ENCODE measurements around the gene HRH2.

The HRH2 gene

GRCh38 chr5:175692996-175693710 lies 35.3 kb downstream of the HRH2 start:
- Mint-ChIP-seq H3K9me3 (no peaks in the 10 kb centered on the region), H3K4me3 (no peak overlapping the region), H3K4me1 (ENCODE audit: low read depth in 2 of 2) (peaks cover 10 to 23% of the 10 kb centered on the region in 2 donors), H3K27me3 (peaks cover 7 to 38% of the 10 kb centered on the region in 2 donors), H3K27ac (no peak overlapping the region), H3K36me3 (ENCODE audit: insufficient read depth) (peaks cover 3% of the 10 kb centered on the region)
- DNase-seq (no peak), ATAC-seq (replicated peaks) (no peak)

GRCh38 chr5:175693741-175694140 lies 35.9 kb downstream of the HRH2 start:
- H3K9me3 Mint-ChIP-seq = no peaks in the 10 kb centered on the region

DNA sequence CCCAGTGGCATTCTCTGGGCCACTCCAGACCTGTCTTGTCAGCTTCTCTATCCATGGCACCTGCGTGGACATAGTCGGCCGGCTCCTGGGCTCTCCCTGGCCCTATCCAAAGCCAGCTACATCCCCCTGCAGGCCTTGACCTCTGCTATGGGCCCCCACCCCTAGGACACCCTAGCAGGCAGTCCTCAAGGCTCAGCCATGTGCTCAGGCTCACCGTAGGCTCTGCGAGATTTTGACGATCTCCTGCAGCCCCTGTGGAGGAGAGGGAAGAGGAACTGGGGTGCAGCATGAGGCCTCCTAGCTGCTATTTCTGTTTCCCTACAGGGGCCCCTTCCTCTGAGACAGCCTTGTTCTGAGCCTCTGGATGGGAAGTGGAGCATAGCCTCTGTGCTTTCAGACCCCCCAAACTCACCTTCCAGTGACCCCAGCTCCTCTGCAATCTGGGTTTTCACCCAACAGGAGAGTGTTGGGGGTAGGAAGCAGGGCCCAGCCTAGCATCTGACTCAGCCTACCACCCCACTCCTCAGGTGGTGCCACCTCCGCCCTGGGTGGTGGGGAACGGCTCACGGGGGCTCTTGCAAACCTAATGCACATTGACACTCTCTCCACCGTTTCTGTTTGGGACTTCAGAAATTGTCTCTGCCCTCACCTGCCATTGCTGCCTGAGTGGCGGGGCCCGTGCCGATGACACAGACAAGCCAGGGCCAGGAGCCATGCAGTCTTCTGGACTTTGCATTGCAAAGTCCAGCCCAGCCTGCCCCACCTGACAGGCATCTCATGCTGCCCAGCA lies 36.7 kb downstream of the HRH2 start:
- no peak for ATAC-seq (replicated peaks)
- Mint-ChIP-seq H3K4me1 (ENCODE audit: low read depth in 2 of 2) (peaks cover 10 to 24% of the 10 kb centered on the region in 2 donors), H3K27me3 (peaks cover 7 to 28% of the 10 kb centered on the region in 2 donors), H3K9me3 (no peaks in the 10 kb centered on the region), H3K36me3 (ENCODE audit: insufficient read depth) (peaks cover 3% of the 10 kb centered on the region), H3K27ac (peak overlapping the region in 1 of 2 donors; percentile 28), H3K4me3 (no peak overlapping the region)
- DNase-seq = no peak

More at GRCh38 chr5:175693741-175694140, 35.9 kb downstream of the HRH2 start:
- H3K4me1 Mint-ChIP-seq (ENCODE audit: low read depth in 2 of 2) = peaks cover 10 to 24% of the 10 kb centered on the region in 2 donors
- peak overlapping the region in 1 of 2 donors; percentile 28 for H3K27ac Mint-ChIP-seq
- H3K27me3 Mint-ChIP-seq = peaks cover 7 to 32% of the 10 kb centered on the region in 2 donors
- DNase-seq (no peak), ATAC-seq (replicated peaks) (no peak)
- peak overlapping the region in 1 of 2 donors; percentile 11 for H3K4me3 Mint-ChIP-seq
- H3K36me3 Mint-ChIP-seq (ENCODE audit: insufficient read depth) = peaks cover 3% of the 10 kb centered on the region

DNA sequence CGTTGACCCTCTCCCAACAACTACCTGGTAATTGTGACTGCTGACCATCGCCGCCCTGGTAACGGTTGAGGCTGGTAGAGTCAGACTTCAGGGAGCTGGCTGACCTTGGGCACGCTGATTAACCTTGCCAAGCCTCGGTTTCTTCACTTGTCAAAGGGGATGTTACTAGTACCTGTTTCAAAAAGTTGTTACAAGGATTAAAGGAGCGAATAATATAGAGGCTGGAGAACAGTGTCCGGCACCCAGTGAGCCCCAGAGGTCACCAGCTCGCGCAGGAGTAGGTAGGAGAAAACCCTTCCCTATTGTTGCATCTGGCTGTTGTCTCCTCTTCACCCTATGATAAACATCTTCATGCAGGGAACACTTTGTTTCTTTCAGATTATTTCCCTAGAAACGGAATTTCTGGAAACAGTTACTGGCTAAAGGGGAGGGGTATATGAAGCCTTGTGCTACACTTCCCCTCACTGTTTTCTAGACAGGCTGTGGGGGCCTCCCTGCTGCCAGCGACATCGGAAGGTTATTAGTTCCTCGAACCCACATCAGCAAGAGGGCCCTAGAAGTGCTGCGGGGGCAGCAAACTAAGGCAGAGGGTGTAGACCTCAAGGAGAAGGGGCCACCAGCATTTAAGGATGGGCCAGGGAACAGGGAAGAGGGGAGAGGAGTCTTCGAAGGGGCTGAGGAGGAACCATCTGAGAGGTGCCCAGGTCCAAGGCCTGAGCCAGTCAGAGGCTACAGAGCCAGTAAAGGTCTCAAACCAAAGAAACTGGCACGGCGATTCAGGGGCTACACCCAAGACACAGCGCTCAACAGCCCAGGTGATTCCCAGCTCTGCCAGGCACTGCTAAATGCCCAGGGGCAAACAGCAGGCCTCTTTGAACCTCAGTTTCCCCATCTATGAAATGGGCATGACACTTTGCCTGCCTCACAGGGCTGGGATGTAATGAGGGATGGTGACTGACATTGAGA lies 37.6 kb downstream of the HRH2 start:
- H3K9me3 Mint-ChIP-seq = no peaks in the 10 kb centered on the region
- peak overlapping the region; percentile 64 to 76 for H3K27ac Mint-ChIP-seq
- no peak for DNase-seq
- peaks cover 10 to 24% of the 10 kb centered on the region in 2 donors for H3K4me1 Mint-ChIP-seq (ENCODE audit: low read depth in 2 of 2)
- no peak overlapping the region for H3K4me3 Mint-ChIP-seq
- peaks cover 13 to 31% of the 10 kb centered on the region in 2 donors for H3K27me3 Mint-ChIP-seq
- no peak for ATAC-seq (replicated peaks)
- peaks cover 3% of the 10 kb centered on the region for H3K36me3 Mint-ChIP-seq (ENCODE audit: insufficient read depth)

DNA sequence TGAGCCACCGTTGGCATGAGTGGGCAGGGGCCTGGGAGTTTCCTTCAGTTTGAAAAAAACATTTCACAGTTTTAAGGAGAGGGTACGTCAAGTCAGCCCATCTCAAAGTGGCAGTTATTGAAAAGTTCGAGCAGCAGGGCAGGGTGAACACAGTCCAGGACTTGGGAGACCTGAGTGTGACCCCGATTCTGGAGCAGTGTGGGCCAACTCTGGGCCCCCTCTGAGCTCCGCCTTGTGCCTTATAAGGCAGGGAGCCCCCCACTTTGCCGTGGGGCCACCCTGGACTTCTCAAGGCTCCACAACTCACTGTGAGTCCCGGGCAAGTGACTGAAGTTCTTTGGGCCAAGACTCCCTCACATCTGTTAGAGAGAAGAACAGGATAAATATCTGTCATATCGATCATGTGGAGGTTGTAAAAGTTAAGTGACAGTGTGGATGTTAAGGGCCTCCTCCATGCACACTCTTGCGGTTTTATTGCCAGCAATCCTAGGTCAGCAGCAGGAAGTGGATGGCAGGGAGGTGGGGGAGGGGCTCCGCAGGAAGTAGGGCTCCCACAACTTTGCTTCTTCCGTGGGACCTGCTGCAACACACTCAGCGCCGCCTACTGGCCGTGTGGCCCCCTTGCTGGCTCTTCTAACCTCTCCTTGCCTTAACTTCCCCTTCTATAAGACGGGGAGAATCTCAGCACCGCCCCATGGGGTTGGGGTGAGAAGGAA lies 38.4 kb downstream of the HRH2 start:
- DNase-seq = peak; percentile 20 to 34 (median 31)
- Mint-ChIP-seq H3K4me3 (peak overlapping the region; percentile 21 to 47), H3K36me3 (ENCODE audit: insufficient read depth) (no peaks in the 10 kb centered on the region), H3K27ac (peak overlapping the region; percentile 64 to 76), H3K4me1 (ENCODE audit: low read depth in 2 of 2) (peaks cover 10 to 19% of the 10 kb centered on the region in 2 donors), H3K27me3 (peaks cover 12 to 31% of the 10 kb centered on the region in 2 donors), H3K9me3 (no peaks in the 10 kb centered on the region)
- ATAC-seq (replicated peaks) = peak; percentile 54

DNA sequence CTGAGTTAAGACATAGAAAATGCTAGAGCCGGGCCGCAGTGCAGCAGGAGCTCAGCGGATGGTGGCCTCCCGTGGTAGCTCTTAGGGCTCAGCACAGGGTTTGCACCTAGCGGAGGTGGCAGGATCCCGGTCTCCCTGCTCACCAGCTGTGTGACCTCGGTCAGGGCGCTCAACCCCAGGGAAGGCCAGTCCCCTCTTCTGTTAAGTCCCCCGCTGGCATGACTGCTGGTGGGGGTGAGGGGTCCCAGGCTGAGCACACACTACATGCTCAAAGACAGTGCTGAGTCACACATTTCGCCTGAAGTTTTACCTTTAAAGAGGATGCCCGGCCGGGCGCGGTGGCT lies 39.0 kb downstream of the HRH2 start:
- H3K9me3 Mint-ChIP-seq = no peaks in the 10 kb centered on the region
- H3K36me3 Mint-ChIP-seq (ENCODE audit: insufficient read depth) = no peaks in the 10 kb centered on the region
- peaks cover 17 to 35% of the 10 kb centered on the region in 2 donors for H3K27me3 Mint-ChIP-seq

GRCh38 chr5:175697846-175698245 lies 40.0 kb downstream of the HRH2 start:
- no peak for ATAC-seq (replicated peaks)
- Mint-ChIP-seq H3K4me3 (no peak overlapping the region), H3K9me3 (no peaks in the 10 kb centered on the region), H3K36me3 (ENCODE audit: insufficient read depth) (no peaks in the 10 kb centered on the region), H3K27me3 (peaks cover 22 to 33% of the 10 kb centered on the region in 2 donors), H3K4me1 (ENCODE audit: low read depth in 2 of 2) (peaks cover 10 to 19% of the 10 kb centered on the region in 2 donors), H3K27ac (no peak overlapping the region)
- no peak for DNase-seq

More for the DNA sequence above, 39.0 kb downstream of the HRH2 start:
- Mint-ChIP-seq H3K4me1 (ENCODE audit: low read depth in 2 of 2) (peaks cover 10 to 19% of the 10 kb centered on the region in 2 donors), H3K4me3 (peak overlapping the region in 1 of 2 donors; percentile 47), H3K27ac (peak overlapping the region; percentile 64 to 76)
- ATAC-seq (replicated peaks) (no peak), DNase-seq (no peak)

- no peak for ATAC-seq (replicated peaks)
- Mint-ChIP-seq H3K27ac (no peak overlapping the region), H3K4me1 (ENCODE audit: low read depth in 2 of 2) (peaks cover 10 to 19% of the 10 kb centered on the region in 2 donors), H3K27me3 (peaks cover 22 to 29% of the 10 kb centered on the region in 2 donors), H3K36me3 (ENCODE audit: insufficient read depth) (no peaks in the 10 kb centered on the region), H3K4me3 (no peak overlapping the region), H3K9me3 (no peaks in the 10 kb centered on the region)
- DNase-seq = no peak
Observed at GRCh38 chr5:175698401-175699115, 40.7 kb downstream of the HRH2 start.

- DNase-seq (no peak), ATAC-seq (replicated peaks) (no peak)
- Mint-ChIP-seq H3K4me1 (ENCODE audit: low read depth in 2 of 2) (peaks cover 10 to 16% of the 10 kb centered on the region in 2 donors), H3K9me3 (no peaks in the 10 kb centered on the region), H3K4me3 (no peak overlapping the region), H3K27me3 (peaks cover 22 to 29% of the 10 kb centered on the region in 2 donors), H3K27ac (no peak overlapping the region), H3K36me3 (ENCODE audit: insufficient read depth) (no peaks in the 10 kb centered on the region)
Observed at GRCh38 chr5:175700991-175701390, 43.1 kb downstream of the HRH2 start.

GRCh38 chr5:175701797-175702196 lies 43.9 kb downstream of the HRH2 start:
- Mint-ChIP-seq H3K27me3 (peaks cover 22 to 29% of the 10 kb centered on the region in 2 donors), H3K4me1 (ENCODE audit: low read depth in 2 of 2) (peaks cover 5 to 9% of the 10 kb centered on the region in 2 donors), H3K27ac (no peak overlapping the region), H3K9me3 (no peaks in the 10 kb centered on the region), H3K36me3 (ENCODE audit: insufficient read depth) (no peaks in the 10 kb centered on the region), H3K4me3 (no peak overlapping the region)
- ATAC-seq (replicated peaks) (no peak), DNase-seq (no peak)

DNA sequence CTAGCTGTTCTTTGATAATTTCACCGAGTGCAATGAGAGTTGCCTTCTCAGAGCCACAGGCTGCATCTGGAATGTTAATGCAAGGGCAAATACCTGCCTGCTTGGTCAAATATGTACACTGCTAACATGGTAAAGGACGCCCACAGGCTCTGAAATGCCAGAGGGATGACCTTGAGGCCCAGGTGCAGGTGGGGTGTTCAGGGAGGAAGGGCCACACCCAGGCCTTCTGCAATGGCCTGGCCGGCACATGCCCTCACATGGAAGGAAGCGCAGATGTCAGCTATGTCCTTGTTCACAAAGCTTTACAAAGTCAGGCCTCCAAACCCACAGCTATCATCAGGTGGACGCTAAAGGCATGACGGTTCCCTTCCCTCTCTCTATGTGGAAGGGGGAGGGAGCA lies 48.6 kb downstream of the HRH2 start:
- no peak for ATAC-seq (replicated peaks)
- no peaks in the 10 kb centered on the region for H3K4me1 Mint-ChIP-seq (ENCODE audit: low read depth in 2 of 2)
- H3K27me3 Mint-ChIP-seq = peaks cover 26 to 38% of the 10 kb centered on the region in 2 donors
- DNase-seq = no peak
- peaks cover 3% of the 10 kb centered on the region for H3K36me3 Mint-ChIP-seq (ENCODE audit: insufficient read depth)
- no peaks in the 10 kb centered on the region for H3K9me3 Mint-ChIP-seq
- H3K4me3 Mint-ChIP-seq = no peak overlapping the region
- no peak overlapping the region for H3K27ac Mint-ChIP-seq

GRCh38 chr5:175707751-175708375 lies 50.0 kb downstream of the HRH2 start:
- Mint-ChIP-seq H3K4me3 (no peak overlapping the region), H3K27ac (no peak overlapping the region), H3K36me3 (ENCODE audit: insufficient read depth) (peaks cover 3% of the 10 kb centered on the region), H3K9me3 (no peaks in the 10 kb centered on the region), H3K4me1 (ENCODE audit: low read depth in 2 of 2) (no peaks in the 10 kb centered on the region), H3K27me3 (peaks cover 24 to 40% of the 10 kb centered on the region in 2 donors)
- ATAC-seq (replicated peaks) (no peak), DNase-seq (no peak)

All from effector memory CD8-positive, alpha-beta T cell (primary cell).